Stimulated activated CD8-positive, alpha-beta memory T cell treated with anti-CD3 and anti-CD28 coated beads, Interleukin-7, amount 100 ng/mL, for 4 hours (primary cell): ENCODE measurements around the gene SDC3.
"Not testable (repeated sequence)": the region's sequence is repeated elsewhere in the genome, so short reads cannot be mapped to it uniquely, and the experiment has no call there.

Experiments
- DNase-seq, 2 donors: peaks; one replicate each; pipeline ENCODE4 v3.0.0-alpha.2; 2020; ENCODE audit warnings: low read depth in 2 of 2

The SDC3 gene, protein sequence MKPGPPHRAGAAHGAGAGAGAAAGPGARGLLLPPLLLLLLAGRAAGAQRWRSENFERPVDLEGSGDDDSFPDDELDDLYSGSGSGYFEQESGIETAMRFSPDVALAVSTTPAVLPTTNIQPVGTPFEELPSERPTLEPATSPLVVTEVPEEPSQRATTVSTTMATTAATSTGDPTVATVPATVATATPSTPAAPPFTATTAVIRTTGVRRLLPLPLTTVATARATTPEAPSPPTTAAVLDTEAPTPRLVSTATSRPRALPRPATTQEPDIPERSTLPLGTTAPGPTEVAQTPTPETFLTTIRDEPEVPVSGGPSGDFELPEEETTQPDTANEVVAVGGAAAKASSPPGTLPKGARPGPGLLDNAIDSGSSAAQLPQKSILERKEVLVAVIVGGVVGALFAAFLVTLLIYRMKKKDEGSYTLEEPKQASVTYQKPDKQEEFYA

DNA sequence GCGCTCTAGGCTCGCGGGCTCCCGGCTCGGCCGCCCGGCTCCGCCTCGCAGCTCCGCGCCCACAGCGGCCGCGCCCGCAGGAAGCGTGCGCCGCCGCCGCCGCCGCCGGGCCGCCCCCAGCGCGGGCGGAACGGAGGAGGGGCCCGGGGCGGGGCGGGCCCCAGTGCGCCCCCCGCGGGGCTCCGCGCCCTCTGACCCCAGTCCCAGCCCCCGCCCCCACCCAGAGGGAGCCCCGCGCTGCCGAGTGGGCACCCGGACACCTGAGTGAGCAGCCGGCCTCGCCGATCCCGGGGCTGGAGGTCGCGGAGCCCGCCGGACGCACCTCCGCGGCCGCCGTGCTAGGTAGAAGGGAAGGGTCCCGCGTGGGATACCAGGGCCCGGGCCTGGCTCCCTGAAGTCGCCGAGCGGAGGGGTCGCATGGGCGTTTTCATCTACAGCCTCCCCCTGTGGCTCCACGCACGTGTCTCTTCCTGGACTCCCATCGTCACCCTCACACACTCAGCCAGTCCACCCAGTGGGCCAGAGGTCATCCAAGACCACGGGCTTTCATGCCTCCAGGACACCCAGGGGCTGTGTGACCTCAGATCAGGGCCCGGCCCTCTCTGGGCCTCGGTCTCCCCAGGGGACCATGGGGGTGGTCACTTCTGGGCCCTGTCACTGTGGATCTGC is at the start of gene SDC3:
Gene SDC3 (minus strand): TSS at position 63 of the 669 bp plus-strand sequence. CDS start 172 bp downstream, outside the sequence.
- DNase-seq: no peak

DNA sequence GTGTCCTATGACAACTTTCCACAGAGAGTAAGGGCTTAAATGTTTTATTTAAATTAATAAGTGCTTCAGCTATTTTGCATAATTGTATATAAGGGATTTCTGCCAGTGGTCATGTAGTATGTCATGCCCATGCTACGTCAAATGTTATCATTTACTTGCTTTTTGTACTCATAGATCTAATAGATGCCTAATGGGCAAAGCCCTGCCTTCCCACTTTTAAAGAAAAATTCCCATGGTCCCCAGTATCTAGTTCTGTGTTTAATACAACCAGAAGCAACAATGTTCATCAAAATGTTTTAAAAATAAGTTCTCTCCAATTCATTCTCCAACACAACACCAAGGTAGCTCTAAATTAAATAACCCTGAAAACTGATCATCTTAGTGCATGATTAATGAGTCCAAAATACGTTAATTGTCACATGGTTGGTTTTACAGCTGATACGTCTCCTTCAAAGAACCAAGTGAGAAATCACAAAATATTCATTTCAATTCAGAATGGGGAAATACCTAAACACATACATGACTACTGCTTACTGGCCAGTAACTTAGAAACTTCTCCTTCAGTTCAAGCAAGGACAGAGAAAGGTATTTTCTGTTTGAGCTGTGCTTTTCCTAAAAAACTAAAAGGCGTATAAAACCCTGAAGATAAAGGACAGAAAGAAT is 49.1 kb upstream of the SDC3 start:
- no peak for DNase-seq

DNA sequence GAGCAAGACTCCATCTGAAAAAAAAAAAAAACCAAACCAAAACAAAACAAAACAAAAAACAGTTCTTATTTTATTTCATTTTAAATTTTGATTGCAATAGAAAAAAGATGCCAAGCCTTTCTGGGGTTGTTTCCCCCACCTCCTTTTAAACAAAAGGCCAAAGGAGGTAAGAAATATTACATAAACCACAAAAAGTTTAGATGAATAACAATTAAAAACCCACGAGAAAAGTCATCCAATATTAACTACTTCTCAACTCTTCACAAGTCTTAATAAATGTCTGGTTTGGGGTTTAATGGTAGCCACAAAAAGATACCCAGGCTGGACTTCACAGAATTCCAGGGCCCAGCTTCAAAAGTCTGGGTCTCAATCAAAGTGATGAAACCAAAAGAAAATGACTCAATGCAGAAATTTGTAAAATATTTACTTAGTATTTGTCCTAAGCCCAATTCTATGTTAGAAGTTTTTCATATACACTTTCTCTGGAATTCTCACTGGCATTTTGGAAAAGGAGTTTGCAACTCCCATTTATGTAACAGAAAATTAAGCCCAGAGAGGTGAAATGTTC is 47.0 kb upstream of the SDC3 start:
- DNase-seq: no peak

DNA sequence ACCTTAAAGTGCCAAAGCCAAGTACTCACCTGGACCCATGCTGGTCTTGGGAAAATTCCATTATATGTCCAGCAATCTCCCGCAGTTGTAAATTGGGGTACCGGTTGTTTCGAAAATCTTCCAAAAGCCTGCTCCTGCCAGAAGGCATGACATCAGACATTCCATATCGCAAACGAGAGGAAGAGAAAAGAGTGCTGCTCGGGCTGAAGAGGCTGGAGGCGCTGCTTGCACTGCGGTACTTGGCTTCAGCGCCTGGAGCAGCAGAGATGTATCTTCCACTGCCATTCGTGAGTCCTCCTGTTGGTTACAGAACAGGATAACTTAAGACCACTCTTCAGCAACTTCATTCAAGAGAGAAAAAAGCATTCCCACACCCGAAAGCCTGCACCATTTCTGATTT is 45.1 kb upstream of the SDC3 start:
- DNase-seq: no peak

DNA sequence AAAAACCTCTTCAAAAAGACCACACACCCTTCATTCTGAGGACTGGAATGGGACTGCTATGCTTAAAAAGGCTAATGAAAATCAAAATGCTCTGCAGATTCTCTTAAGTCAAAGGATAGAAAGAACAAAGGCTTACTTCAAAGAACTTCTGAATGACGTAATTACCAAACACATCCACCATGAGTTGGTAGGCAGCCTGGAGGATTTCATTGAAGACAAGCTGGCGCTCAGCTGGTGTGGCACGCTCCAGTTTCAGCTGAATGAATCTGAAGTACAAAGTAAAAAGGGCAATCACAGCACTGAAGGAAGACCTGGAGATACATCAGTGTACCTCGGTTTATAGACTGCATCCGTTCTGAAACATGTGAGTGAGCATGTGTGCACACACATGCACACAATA is 43.5 kb upstream of the SDC3 start:
- no peak for DNase-seq

DNA sequence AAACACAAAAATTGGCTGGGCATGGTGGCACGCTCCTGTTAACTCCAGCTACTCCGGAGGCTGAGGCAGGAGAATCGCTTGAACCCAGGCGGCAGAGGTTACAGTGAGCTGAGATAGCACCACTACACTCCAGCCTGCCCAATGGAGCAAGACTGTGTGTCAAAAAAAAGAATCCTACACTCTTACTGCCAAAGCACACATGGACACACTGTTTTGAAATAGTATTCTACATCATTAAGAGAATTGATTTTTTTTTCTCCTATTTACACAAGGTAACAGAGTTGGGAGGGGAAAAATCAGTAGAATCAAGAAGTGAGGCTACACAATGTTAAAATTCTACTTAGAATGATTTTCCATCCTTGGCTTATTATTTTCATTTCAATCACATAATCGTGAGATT is 42.1 kb upstream of the SDC3 start:
- no peak for DNase-seq

DNA sequence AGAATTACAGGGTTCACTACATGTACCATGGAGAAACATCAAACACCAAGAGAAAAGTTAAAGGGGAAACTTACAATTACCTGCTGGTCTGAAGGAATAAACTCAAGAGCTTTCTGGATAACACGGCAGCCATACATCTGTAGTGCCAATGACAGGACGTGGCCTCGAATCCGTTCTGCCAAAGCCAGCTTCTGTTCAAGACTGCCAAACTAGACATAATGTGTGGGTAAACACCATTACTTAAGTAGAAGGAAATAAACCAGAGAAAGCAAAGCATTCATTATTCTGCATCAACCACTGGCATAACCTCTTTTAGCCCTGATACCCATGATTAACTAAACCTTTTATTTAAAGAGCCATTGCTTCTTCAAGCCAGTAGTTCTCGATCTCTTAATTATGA is 41.5 kb upstream of the SDC3 start:
- no peak for DNase-seq

DNA sequence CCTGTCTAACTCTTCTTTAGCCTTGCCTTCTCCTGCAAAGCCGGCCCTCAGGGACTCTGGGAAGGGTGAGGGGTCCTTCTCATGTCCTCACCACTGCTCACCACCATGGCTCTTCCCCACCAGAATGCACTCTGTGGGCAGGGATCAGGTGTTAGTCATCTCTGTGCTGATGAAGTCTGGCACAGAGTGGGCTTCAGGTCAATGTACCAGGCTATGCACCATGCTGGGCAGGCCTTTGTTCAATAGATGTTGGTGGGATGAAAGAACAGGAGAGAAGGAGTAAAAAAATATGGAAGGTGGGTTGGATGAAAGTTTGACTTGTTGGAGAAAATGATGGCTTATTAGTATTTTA is 40.9 kb upstream of the SDC3 start:
- DNase-seq: not testable (repeated sequence)

DNA sequence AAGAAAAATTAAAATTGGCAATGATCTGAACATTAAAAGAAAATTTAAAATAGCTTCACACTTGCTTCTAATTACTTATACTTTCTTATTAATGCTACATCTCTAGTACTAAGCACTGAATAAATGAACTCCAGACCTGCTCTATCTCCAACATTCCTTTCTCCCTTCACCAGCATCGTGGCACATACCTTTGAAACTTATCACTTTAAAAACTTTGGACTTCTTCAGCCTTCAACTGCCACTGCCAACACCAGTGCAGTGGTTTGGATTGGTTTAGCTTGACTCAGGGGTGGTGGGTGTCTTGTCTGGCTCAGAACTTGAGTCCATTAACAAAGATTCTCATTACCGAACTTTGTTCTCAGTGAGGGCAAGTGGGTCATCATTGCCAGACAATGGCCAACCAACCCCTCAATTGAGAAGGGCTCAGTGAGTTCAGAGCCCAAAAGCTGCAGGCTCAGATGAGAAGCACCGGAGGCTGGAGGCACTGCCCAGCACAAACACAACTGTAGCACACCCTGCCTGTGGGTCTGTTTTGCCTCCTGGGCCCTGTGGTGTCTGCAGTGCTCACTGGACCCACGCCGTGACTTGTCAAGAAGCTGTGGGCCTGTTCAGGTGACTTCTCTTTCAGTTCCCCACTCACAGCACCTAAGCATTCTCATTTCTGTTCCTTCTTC is 40.4 kb upstream of the SDC3 start:
- not testable (repeated sequence) for DNase-seq

DNA sequence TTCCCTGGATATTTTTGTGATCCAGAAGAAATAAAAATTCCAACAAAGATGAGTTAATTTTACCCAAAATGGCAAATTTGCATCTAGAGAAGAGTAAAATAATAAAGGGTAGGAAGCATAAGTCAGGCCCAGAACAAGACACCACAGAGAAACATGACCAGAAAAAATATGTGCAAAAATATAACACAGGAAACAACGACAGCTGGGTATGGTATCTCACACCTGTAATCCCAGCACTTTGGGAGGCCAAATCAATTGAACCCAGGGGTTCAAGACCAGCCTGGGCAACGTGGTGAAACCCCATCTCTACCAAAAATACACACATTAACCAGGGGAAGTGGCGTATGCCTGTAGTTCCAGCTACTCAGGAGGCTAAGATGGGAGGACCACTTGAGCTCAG is 39.7 kb upstream of the SDC3 start:
- DNase-seq: no peak

DNA sequence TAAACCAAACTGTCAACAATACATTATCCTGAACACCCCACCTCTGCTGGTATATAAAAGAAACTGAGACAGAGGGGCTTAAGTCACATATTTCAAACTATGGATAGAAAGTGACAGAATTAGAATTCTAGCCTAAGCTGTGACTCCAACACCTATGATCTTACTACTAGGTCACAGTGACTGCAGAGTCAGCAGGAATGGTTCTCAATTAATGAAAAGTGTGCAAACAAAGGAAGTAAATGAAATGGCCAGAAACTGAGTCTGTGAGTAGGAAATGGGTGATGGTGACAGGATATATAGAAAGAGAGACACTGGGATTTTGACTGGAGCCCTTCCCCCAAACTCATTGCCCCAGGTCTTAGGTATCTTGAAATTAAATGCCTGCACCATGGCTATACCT is 38.7 kb upstream of the SDC3 start:
- no peak for DNase-seq

DNA sequence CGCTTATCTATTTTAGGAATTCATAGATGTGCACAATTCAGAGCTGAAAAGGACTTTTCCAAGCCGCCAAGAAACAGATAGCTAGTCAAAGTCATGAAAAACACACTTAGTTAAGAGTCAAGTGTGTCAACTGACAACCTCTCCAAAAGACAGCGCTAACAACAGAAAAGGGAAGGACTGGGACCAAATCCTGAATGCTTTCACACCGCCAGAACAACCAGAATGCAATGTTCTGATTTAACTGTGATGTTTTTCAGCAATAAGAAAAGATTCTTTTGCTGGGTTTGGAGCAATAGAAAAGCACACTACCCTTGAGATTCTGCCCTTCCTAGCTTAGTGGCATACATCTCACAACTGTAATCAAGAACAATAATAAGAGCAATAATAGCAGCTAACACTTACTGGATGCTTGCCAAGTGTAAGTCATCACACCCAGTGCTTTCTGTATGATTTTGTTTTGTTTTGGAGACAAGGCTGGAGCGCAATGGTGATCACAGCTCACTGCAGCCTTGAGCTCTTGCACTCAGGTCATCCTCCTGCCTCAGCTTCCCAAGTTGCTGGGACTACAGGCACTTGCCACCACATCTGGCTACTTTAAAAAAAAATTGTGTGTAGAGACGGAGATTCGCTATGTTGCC is 33.9 kb upstream of the SDC3 start:
- DNase-seq: no peak

DNA sequence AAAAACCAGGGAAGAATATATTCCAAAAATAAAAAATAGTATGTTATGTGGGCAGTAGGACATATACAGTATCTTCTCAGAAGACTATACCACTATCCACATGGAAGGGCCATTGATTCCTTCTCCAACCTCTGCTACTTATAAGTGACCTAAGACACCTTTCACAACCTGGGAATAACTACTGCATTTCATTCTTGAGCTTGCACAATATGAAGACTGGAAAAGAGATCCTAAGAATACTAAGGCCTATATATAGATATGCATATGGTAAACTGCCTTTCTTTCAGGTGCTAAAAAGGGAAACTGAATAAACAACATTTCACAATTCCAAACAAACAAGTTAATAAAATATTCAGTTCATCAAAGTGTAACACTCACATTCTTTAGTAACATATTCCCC is 32.0 kb upstream of the SDC3 start:
- DNase-seq: no peak

DNA sequence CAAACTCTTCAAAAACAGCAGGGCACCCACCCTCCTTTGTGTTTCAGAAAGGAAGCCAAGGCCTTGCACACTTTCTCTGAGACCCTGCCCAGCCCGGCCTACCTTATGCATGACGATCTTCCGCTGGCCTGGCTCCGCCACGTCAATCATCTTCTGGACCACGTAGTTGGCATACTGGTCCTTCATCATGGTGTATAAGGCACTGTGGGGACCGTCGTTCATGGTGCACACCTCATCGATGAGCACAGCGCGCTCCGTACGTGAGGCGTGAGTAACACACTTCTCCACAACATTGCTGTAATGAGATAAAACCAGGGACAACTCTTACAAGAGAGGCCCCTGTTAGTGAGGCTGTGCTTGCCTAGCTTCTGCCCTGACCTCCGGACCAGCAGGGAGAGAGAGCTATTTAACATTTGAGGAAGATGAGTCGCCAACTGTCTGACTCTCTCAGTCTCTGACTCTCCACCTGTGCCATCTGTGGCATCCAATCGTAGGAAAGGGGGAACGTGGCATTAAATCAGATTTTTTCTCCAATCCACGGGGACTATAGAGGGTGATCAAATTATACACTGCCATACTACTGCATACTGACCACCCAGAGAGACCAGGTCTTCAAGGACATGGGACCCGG is 28.1 kb upstream of the SDC3 start:
- no peak for DNase-seq

DNA sequence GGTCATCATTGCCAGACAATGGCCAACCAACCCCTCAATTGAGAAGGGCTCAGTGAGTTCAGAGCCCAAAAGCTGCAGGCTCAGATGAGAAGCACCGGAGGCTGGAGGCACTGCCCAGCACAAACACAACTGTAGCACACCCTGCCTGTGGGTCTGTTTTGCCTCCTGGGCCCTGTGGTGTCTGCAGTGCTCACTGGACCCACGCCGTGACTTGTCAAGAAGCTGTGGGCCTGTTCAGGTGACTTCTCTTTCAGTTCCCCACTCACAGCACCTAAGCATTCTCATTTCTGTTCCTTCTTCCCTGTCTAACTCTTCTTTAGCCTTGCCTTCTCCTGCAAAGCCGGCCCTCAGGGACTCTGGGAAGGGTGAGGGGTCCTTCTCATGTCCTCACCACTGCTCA is 27.2 kb upstream of the SDC3 start:
- DNase-seq: not testable (repeated sequence)

DNA sequence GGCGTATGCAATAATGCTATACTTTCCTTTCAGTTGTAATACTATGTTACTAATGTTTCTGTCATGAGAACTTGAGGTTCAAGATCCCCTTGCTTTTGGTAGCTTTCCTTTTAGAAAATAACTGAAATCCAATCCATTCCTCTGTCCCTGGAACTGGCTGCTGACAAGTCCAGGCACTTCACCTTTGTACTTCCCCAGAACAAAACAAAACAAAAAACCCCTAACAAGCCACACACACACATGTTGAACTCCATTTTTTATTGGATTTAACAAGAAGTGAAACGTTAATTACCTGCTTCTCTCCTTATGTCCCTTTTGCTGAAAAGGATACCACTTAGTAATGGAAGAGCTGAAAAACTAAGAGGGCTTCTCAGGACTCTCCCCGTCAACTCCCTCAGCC is 26.1 kb upstream of the SDC3 start:
- no peak for DNase-seq

DNA sequence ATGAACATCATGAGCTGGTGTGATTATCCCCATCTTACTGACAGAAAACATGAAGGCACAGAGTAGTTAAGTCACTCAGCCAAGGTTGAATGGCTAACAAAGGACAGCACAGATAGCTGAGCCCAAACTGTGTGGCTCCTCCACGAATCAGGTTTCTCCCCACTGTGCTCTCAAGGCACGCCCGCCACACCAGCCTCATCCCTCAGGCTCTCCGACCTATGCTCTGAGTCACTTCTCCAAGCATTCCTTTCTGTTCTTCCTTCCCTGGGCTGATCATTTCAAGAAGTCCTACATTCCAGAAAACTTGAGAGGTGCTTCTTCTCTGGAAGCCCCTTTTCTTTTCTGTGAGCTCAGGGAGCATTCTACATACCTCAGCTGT is 25.3 kb upstream of the SDC3 start:
- DNase-seq: no peak

DNA sequence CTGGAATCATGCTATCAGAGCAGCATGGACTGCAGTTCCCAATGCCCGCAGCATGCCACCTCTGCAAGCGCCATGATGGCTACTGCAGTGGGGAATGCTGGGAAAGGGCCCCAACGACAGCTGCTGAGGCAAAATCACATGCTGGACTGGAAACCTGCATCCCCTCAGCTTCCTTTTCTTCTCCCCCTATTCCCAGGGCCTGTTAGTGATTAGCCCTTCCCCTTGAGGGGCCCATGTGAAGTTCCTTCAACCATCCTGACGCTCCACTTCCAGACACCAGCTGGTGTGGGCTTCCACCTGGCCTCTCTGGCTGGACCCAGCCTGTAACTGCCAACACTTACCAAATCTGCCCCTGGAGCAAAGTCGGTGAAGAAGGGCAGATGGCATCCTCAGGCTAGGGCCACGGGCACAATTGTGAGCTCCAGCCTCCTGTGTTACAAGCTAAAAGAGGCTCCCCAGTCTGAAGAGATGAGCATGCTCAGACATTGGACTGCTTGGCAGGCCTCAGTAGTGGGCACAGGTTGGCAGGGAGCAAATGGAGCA is 22.1 kb upstream of the SDC3 start:
- no peak for DNase-seq

DNA sequence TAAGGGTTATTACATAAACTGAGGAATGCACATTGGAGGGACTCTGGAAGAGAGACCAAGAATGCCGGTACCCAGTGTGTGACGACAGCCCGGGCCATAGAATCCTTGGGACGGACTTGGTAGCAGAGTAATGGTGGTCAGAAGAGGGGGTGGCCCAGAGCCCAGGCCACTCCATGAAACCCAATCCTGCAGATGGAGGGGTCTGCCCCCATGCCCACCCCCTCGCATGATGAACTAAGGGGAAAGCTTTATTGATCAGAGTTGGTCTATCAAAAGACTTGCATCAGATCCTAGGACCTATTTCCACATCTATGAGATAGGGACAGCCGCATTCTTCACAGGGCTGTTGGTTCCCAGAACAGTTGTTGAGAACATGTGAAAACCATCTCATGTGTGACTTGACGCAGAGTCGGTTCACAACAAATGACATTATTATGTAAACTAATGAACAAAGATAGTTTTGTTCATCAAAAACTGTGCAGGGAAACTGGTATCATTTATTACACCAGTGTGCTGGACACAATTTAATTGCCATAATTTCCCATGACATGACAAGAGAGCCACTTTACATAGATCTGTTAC is 21.5 kb upstream of the SDC3 start:
- DNase-seq: no peak

DNA sequence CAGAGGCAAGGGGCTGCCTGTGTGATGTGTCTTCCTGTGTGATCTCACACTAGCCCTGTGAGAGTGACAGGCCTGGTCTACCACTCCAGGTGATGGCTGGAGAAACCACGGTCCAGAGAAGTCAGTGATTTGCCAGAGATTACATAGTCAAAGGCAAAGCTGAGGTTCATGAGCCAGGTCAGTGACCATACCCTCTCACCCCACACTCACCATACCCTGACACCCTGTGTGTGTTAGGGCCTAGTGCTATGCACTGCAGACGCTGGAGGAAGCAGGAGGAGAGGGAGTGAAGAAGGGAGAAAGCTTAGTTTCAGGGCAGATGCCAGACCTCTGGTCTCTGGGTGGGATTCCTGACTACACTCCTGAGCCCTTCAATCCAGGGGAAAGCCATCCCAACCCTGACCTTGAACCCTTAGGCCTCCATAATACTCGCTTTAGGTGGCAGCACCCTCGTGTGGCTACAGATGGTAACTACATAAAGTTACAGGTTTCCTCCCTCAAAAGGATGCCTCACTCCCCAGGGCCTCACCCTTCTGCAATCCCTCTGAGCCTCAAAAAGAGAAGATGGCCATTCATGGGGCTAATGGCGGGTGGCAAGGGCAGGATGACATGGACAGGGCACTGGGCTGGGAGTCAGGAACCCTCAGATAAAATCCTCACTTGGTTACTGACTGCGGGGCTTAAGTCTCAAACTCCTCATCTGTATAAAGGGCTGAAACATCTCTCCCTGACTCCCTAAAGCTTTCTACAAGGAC is 20.8 kb upstream of the SDC3 start:
- DNase-seq: peak in 1 of 2 donors; percentile 29
